K562 (cell line): ENCODE measurements around the gene CEMP1. TPM values are rescaled to one million over a fixed set of nuclear protein-coding genes. Genes with fewer than 3 reads are reported as not detected.

Source experiments
- ATAC-seq: fragments of 200-7000 bp; cut with Tn5 transposase; 3 replicates; pipeline ENCODE4 v1.9.1; 2020; ENCODE audit warnings: moderate library complexity
- BruUV-seq: library from RNA; stranded (reverse); fragments of 400-500 nt; replicated peaks from 2 replicates; lab custom pipeline; 2021; lab: Mats Ljungman, UMichigan
- CTCF ChIA-PET: fragments of 300-600 bp; formaldehyde crosslinking; extraction: SDS; loops from one replicate; lab custom pipeline; 2021; ENCODE audit warnings: low intra/inter-chr PET ratio; lab: Yijun Ruan, JAX
- POLR2A ChIA-PET: fragments of 300-600, 350-650 bp; sonication (Branson Sonifier 250); formaldehyde crosslinking; extraction: SDS; loops from one replicate; lab custom pipeline; 2021; ENCODE audit warnings: antibody characterized with exemption, inconsistent platforms; lab: Yijun Ruan, JAX
- DNase-seq, 4 experiments: peaks; one replicate each; pipeline versions ENCODE4 v3.0.0 to v3.0.0-alpha.2; 2011 to 2018; ENCODE audit warnings: low spot score in 3 of 4, mixed read lengths in 3 of 4; ENCODE audit errors: extremely low read depth in 1 of 4
- FAIRE-seq: peaks from 2 replicates; lab custom pipeline; 2011; peaks lifted over from hg19 to GRCh38; lab: Jason Lieb, UNC
- H2AFZ ChIP-seq: 2 replicates; pipeline ENCODE4 v1.6.0; 2011; ENCODE audit warnings: low read depth, low read length, control low read depth, inconsistent platforms
- H3K27ac ChIP-seq: fragments of 200-600 bp; 3 replicates; pipeline ENCODE4 v1.8.0; 2011; ENCODE audit warnings: low read depth, mild to moderate bottlenecking, control low read depth, inconsistent platforms, low read length, moderate library complexity, mixed read lengths; ENCODE audit errors: extremely low read depth
- H3K27me3 ChIP-seq, 2 experiments: fragments of 300-600 bp in 1 of 2; 2 replicates in 1 of 2; 3 replicates in 1 of 2; pipeline versions ENCODE4 v1.6.0 to v1.8.0; 2011; ENCODE audit warnings: inconsistent platforms in 2 of 2, low read length in 2 of 2, mild to moderate bottlenecking in 1 of 2, mixed read lengths in 1 of 2, moderate library complexity in 1 of 2; ENCODE audit not compliant: control insufficient read depth in 2 of 2, insufficient read depth in 2 of 2
- H3K36me3 ChIP-seq: fragments of 300-600 bp; 3 replicates; pipeline ENCODE4 v1.8.0; 2011; ENCODE audit warnings: mild to moderate bottlenecking, low read length, inconsistent platforms; ENCODE audit not compliant: control insufficient read depth, insufficient read depth
- H3K4me1 ChIP-seq, 2 experiments: fragments of 200-600 bp in 1 of 2; replicated peaks in 1 of 2; 2 replicates in 1 of 2; 3 replicates in 1 of 2; pipeline versions ENCODE4 v1.5.1 to v1.8.0; 2011; ENCODE audit warnings: inconsistent platforms in 2 of 2, low read length in 2 of 2, mild to moderate bottlenecking in 1 of 2, mixed read lengths in 1 of 2, moderate library complexity in 1 of 2; ENCODE audit not compliant: control insufficient read depth in 2 of 2, insufficient read depth in 2 of 2
- H3K4me2 ChIP-seq: 2 replicates; pipeline ENCODE4 v1.6.1; 2011; ENCODE audit warnings: low read length, control low read depth, inconsistent platforms, mixed read lengths; ENCODE audit not compliant: insufficient read depth
- H3K4me3 ChIP-seq: fragments of 200-600 bp; sonication (generic), shearing (Covaris generic); 2 replicates; pipeline ENCODE4 v1.5.1; 2016; ENCODE audit warnings: control low read depth, inconsistent platforms
- H3K79me2 ChIP-seq: fragments of 200-600 bp; 3 replicates; pipeline ENCODE4 v1.8.0; 2011; ENCODE audit warnings: low read length, inconsistent platforms; ENCODE audit not compliant: control insufficient read depth, insufficient read depth
- H3K9ac ChIP-seq, 2 experiments: 2 replicates each; pipeline versions ENCODE4 v1.6.0 to v1.6.1; 2011; ENCODE audit warnings: low read depth in 2 of 2, low read length in 2 of 2, control low read depth in 1 of 2, inconsistent platforms in 1 of 2, mild to moderate bottlenecking in 1 of 2, mixed read lengths in 1 of 2; ENCODE audit not compliant: insufficient read depth in 1 of 2
- H3K9me1 ChIP-seq: one replicate; pipeline ENCODE4 v1.6.0; 2011; ENCODE audit warnings: inconsistent platforms, mild to moderate bottlenecking, low read length, moderate library complexity; ENCODE audit not compliant: control insufficient read depth, insufficient read depth
- H3K9me3 ChIP-seq: replicated peaks from 2 replicates; pipeline ENCODE4 v1.5.1; 2011; ENCODE audit warnings: low read depth, low read length, inconsistent platforms; ENCODE audit not compliant: control insufficient read depth, insufficient read depth
- H4K20me1 ChIP-seq: replicated peaks from 2 replicates; pipeline ENCODE4 v1.6.1; 2011; ENCODE audit warnings: low read length, inconsistent platforms, mixed read lengths; ENCODE audit not compliant: control insufficient read depth, insufficient read depth
- CCNT2 ChIP-seq: IDR thresholded peaks from 2 replicates; pipeline ENCODE4 v1.6.1; 2011; ENCODE audit warnings: borderline replicate concordance, low read depth, mild to moderate bottlenecking, moderate library complexity, mixed read lengths, low read length; ENCODE audit not compliant: insufficient read length; ENCODE audit errors: extremely low read depth
- FOXM1 ChIP-seq, 2 experiments: fragments of 450-650 bp in 1 of 2; sonication (generic) in 1 of 2; formaldehyde crosslinking in 1 of 2; IDR thresholded peaks; 2 replicates each; pipeline versions ENCODE4 v1.6.1 to v1.9.0; 2017 to 2022; ENCODE audit warnings: low read depth in 2 of 2, mild to moderate bottlenecking in 2 of 2, missing genetic modification reagents in 1 of 2, moderate library complexity in 1 of 2
- FUS ChIP-seq: fragments of 200-400 bp; formaldehyde crosslinking; optimal IDR thresholded peaks from 2 replicates; pipeline ENCODE3; 2017; ENCODE audit warnings: low read depth, low read length
- GATAD2B ChIP-seq: fragments of 450-650 bp; IDR thresholded peaks from 2 replicates; pipeline ENCODE4 v1.6.1; 2017; ENCODE audit warnings: mild to moderate bottlenecking, borderline replicate concordance
- MTF1 ChIP-seq: fragments of 250-450 bp; sonication (Bioruptor Pico); IDR thresholded peaks from 2 replicates; pipeline ENCODE4 v1.9.0; 2021; ENCODE audit warnings: moderate library complexity, mild to moderate bottlenecking, inconsistent platforms, borderline replicate concordance
- MYNN ChIP-seq, 2 experiments: sonication (generic); formaldehyde crosslinking in 1 of 2; IDR thresholded peaks; 2 replicates each; pipeline versions ENCODE4 v1.5.0 to v1.6.1; 2016 to 2020; ENCODE audit warnings: antibody characterized with exemption in 1 of 2, missing genetic modification reagents in 1 of 2
- NR3C1 ChIP-seq: sonication (generic); formaldehyde crosslinking; IDR thresholded peaks from 2 replicates; pipeline ENCODE4 v1.8.1; 2022; ENCODE audit warnings: missing genetic modification reagents
- PCBP1 ChIP-seq: fragments of 200-400 bp; formaldehyde crosslinking; IDR thresholded peaks from 2 replicates; pipeline ENCODE4 v1.6.1; 2018; ENCODE audit warnings: mild to moderate bottlenecking, low read depth, low read length; ENCODE audit not compliant: poor library complexity, severe bottlenecking
- RNF2 ChIP-seq: sonication (generic); IDR thresholded peaks from 2 replicates; pipeline ENCODE4 v1.6.1; 2016
- SIN3A ChIP-seq, 2 experiments: fragments of 150-350 bp in 1 of 2; IDR thresholded peaks; 2 replicates each; pipeline ENCODE4 v1.6.1; 2011 to 2016; ENCODE audit warnings: borderline replicate concordance in 2 of 2, low read depth in 2 of 2, low read length in 2 of 2, mild to moderate bottlenecking in 2 of 2, moderate library complexity in 2 of 2; ENCODE audit not compliant: control insufficient read depth in 1 of 2
- SIX5 ChIP-seq, 2 experiments: IDR thresholded peaks; 2 replicates each; pipeline ENCODE4 v1.6.1; 2011; ENCODE audit warnings: low read length in 2 of 2, borderline replicate concordance in 1 of 2, low read depth in 1 of 2, mild to moderate bottlenecking in 1 of 2, moderate library complexity in 1 of 2; ENCODE audit not compliant: insufficient read depth in 1 of 2
- SMAD2 ChIP-seq: fragments of 150-350 bp; IDR thresholded peaks from 2 replicates; pipeline ENCODE4 v1.6.1; 2014; ENCODE audit warnings: low read depth, mild to moderate bottlenecking, low read length
- TBL1XR1 ChIP-seq, 2 experiments: IDR thresholded peaks; 2 replicates each; pipeline ENCODE4 v1.6.1; 2012; ENCODE audit warnings: improper control_type of control experiment in 2 of 2, low read length in 2 of 2, mild to moderate bottlenecking in 1 of 2
- TCF7 ChIP-seq: sonication (generic); IDR thresholded peaks from 2 replicates; pipeline ENCODE4 v1.6.1; 2016; ENCODE audit warnings: antibody characterized with exemption, borderline replicate concordance
- WHSC1 ChIP-seq: IDR thresholded peaks from one replicate; pipeline ENCODE4 v1.6.1; 2012; ENCODE audit warnings: low read length, control low read depth, inconsistent platforms
- ZC3H4 ChIP-seq: sonication (generic); formaldehyde crosslinking; IDR thresholded peaks from 2 replicates; pipeline ENCODE4 v1.9.0; 2021; ENCODE audit warnings: missing genetic modification reagents, borderline replicate concordance
- ZNF143 ChIP-seq: sonication (generic); formaldehyde crosslinking; IDR thresholded peaks from 2 replicates; pipeline ENCODE4 v1.9.0; 2022; ENCODE audit warnings: mild to moderate bottlenecking, missing genetic modification reagents
- ZNF57 ChIP-seq: fragments of 450-650 bp; formaldehyde crosslinking; IDR thresholded peaks from 2 replicates; pipeline ENCODE4 v1.4.0; 2020; ENCODE audit warnings: mild to moderate bottlenecking, moderate library complexity
- ZNF79 ChIP-seq: fragments of 250-450 bp; sonication (Bioruptor Pico); IDR thresholded peaks from 2 replicates; pipeline ENCODE4 v1.4.0; 2020; ENCODE audit warnings: low read depth, mild to moderate bottlenecking, moderate library complexity
- WGBS: fragments of 100-300 bp; shearing (Covaris generic); methylation state at CpG from one replicate; pipeline ENCODE4 v1.1.6; 2016; ENCODE audit warnings: low coverage, mixed read lengths; ENCODE audit not compliant: insufficient coverage; ENCODE audit errors: missing lambda C conversion rate; 5-methylcytosine and 5-hydroxymethylcytosine counted together
- in situ Hi-C: fragments of 300-500 bp; cut with MboI; formaldehyde crosslinking; loops from 4 replicates; pipeline ENCODE4 v1.15.0; 2018; ENCODE audit warnings: inconsistent platforms, mixed read lengths
- intact Hi-C: fragments of 100-400 bp; cut with micrococcal nuclease; formaldehyde crosslinking; loops from 2 replicates; pipeline ENCODE4 v1.14.2; 2022
- polyA plus RNA-seq, 8 experiments: library from polyadenylated mRNA; depleted of rRNA in 4 of 8; stranded (reverse) in 5 of 8; unstranded in 3 of 8; fragments of >200 nt; fragmentation: Nextera tagmentation in 2 of 8; fragmentation: Illumina TruSeq in 1 of 8; extraction: Ambion mirVana in 2 of 8; extraction: Trizol in 1 of 8; gene quantifications; 2 replicates each; pipeline versions ENCODE4 v1.2.1 to v1.2.3, GENCODE V29; 2011 to 2014; ENCODE audit warnings: inconsistent platforms in 1 of 8, missing spikeins in 1 of 8
- total RNA-seq, 7 experiments: library from RNA; depleted of rRNA in 6 of 7; stranded (reverse); fragments of >200 nt in 6 of 7; fragmentation: Illumina TruSeq in 2 of 7; extraction: Trizol in 2 of 7; gene quantifications; 2 replicates each; pipeline versions ENCODE4 v1.2.1 to v1.2.3, GENCODE V29; 2011 to 2021; ENCODE audit warnings: low replicate concordance in 1 of 7
- TF ChIP-seq, protein P1 (sequence below): fragments of 450-650 bp; formaldehyde crosslinking; IDR thresholded peaks from 2 replicates; pipeline ENCODE4 v1.4.0; 2020; ENCODE audit warnings: mild to moderate bottlenecking, moderate library complexity

CEMP1 gene
- total and polyA plus RNA-seq, 9 of the 15 experiments (the other 6 are each of a cell fraction or from before 2014, with no cell fraction given): 0.05 to 0.45 TPM; not detected in 7

DNA sequence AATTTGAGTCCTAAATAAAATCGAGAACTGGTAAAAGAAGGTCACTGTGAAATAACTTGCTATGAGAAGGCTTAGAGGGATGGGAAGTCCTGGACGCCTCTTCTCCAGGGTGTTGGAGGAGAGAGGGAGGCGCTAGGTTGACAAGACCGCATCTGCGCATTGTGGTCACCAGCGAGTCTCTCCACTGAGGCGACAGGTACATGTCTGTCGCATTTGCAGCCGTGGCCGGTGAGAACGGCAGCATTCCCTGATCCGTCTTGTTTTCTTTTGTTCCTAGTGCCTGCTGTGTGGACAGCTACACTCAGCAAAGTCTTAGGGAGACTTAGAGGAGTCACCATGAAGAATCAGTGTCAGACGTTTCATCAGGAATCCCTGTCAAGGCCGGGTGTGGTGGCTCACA, 25.5 kb downstream of the CEMP1 start:
- intact Hi-C loops (loop anchor here (10.0 kb wide), 1 partner anchor 161 kb away; the partner anchor contains the start of gene ABCA3), in situ Hi-C loops (no loop called here)
- Histone ChIP-seq H3K4me2 (no peak overlapping the region), H3K27ac (no peak overlapping the region), H3K4me3 (no peak overlapping the region), H2AFZ (no peak overlapping the region), H3K9me1 (no peaks in the 10 kb centered on the region), H3K9me3 (no peaks in the 10 kb centered on the region), H3K4me1 (peaks cover 15 to 57% of the 10 kb centered on the region in 2 experiments), H3K27me3 (no peaks in the 10 kb centered on the region), H3K9ac (0 out of 4 replicates have a peak overlapping the region, but pooled peaks of 1 of the 2 experiments have one; percentile 59), H3K36me3 (peaks cover 24% of the 10 kb centered on the region; the same call in 1 of the 3 replicates), H3K79me2 (no peaks in the 10 kb centered on the region), H4K20me1 (peaks cover 3% of the 10 kb centered on the region; the same call in 1 of the 2 replicates)
- ChIA-PET CTCF (no interaction called here), POLR2A (interaction anchor here (0.7 kb wide), 1 partner anchor 502 kb away, joined by 3 read pairs; no protein-coding TSS in a partner anchor)
- no TSS peak for BruUV-seq
- 68% methylated on average over 12 of the region's 14 CpGs for WGBS
- no peak for ATAC-seq
- no peak for DNase-seq
- FAIRE-seq: peak; percentile 46
- TF ChIP-seq SIX5 (IDR thresholded peaks at IDR 0.05; ENCODE audit: borderline replicate concordance in 1 of 2, insufficient read depth in 1 of 2, low read depth in 1 of 2, low read length in 2 of 2): no peak
- no peak for TF ChIP-seq ZNF143 (CRISPR knock-in tag)
- no peak for TF ChIP-seq CCNT2
- TF ChIP-seq ZNF57 (CRISPR knock-in tag): no peak
- TF ChIP-seq MTF1 (CRISPR knock-in tag): no peak
- TF ChIP-seq PCBP1: no peak
- TF ChIP-seq ZNF79 (CRISPR knock-in tag): no peak
- TF ChIP-seq, protein P1, sequence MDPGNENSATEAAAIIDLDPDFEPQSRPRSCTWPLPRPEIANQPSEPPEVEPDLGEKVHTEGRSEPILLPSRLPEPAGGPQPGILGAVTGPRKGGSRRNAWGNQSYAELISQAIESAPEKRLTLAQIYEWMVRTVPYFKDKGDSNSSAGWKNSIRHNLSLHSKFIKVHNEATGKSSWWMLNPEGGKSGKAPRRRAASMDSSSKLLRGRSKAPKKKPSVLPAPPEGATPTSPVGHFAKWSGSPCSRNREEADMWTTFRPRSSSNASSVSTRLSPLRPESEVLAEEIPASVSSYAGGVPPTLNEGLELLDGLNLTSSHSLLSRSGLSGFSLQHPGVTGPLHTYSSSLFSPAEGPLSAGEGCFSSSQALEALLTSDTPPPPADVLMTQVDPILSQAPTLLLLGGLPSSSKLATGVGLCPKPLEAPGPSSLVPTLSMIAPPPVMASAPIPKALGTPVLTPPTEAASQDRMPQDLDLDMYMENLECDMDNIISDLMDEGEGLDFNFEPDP: no peak
- no peak for TF ChIP-seq TBL1XR1 (IDR thresholded peaks at IDR 0.05; ENCODE audit: low read length in 2 of 2)
- TF ChIP-seq FUS: no peak
- TF ChIP-seq MYNN (IDR thresholded peaks at IDR 0.05): no peak
- no peak for TF ChIP-seq MYNN (CRISPR knock-in tag; IDR thresholded peaks at IDR 0.05)
- no peak for TF ChIP-seq TCF7
- no peak for TF ChIP-seq RNF2
- TF ChIP-seq NR3C1: no peak
- no peak for TF ChIP-seq WHSC1
- TF ChIP-seq SMAD2: no peak
- no peak for TF ChIP-seq GATAD2B
- no peak for TF ChIP-seq ZC3H4 (CRISPR knock-in tag)
- TF ChIP-seq FOXM1 (IDR thresholded peaks at IDR 0.05; ENCODE audit: low read depth): no peak
- no peak for TF ChIP-seq FOXM1 (CRISPR knock-in tag; IDR thresholded peaks at IDR 0.05; ENCODE audit: low read depth)
- no peak for TF ChIP-seq SIN3A (IDR thresholded peaks at IDR 0.05; ENCODE audit: borderline replicate concordance in 2 of 2, control insufficient read depth in 1 of 2, low read depth in 2 of 2, low read length in 2 of 2)
